Left ventricle myocardium superior (tissue), 1 donor: ENCODE data around the gene TMEM54. TPM values are rescaled to one million over a fixed set of nuclear protein-coding genes. Genes with fewer than 3 reads are reported as not detected.

Experiments
- ATAC-seq: fragments of 200-7000 bp; cut with Tn5 transposase; one replicate; pipeline ENCODE4 v1.9.1; 2020; ENCODE audit warnings: mild to moderate bottlenecking, moderate library complexity
- DNase-seq: peaks from one replicate; pipeline ENCODE4 v3.0.0-alpha.2; 2020
- intact Hi-C: fragments of 100-400 bp; cut with micrococcal nuclease; formaldehyde crosslinking; loops from one replicate; pipeline ENCODE4 v1.11.0; 2022
- total RNA-seq: library from RNA; stranded (reverse); fragmentation: NEBNext Ultra II Directional; extraction: Animal tissue kit (Norgen Biotek cat#: 25700); gene quantifications from one replicate; pipeline ENCODE4 v1.2.1, GENCODE V29; 2021
- donor health status: DM: no; HTN: yes; CAD: no; lungs with severe emphysema.

Gene TMEM54
- total RNA-seq, 1 donor from 2014 or later, result 6.7 TPM

DNA sequence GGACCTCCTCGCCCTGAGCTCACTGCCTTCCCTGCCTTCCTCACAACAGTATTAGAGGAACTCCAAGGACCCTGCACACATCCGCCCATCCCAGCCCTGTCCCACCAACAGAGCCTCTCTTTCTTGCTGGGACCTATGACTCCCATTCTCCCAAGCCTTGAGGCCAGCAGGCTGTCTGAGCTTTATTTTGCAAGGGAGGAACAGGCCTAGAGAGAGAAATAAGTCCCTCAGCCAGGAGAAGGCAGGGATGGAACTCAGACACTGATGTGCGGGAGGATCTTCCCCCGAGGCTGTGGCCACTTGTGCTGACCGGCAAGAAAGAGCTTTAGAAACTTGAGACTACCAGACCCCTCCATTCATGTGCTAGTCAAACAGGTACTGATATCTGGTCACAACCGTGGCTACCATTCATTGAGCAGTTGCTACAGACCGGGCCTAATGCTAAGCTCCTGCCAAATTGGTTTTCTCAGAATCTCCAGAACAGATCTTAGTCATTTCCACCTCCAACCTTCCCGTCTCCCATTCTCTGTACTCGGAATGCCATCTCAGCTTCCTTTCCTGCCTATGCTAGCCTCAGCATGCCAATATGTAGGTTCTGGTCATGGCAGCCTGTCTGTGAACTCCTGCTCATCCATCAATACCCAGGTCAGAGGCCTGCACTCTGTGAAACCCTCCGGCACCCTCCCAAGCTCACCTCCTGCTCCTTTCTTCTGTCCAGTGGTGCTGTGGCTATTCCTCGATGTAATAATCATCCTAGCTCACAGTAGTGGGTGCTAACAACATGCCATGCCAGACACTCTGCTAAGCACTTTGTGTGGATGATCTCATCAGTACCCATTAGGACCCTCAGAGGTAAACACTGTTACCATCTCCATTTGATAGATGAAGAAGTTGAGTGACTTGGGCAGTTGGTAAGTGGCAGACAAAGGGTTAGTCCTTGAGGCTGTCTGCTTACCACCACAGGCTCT lies 3.8 kb downstream of the TMEM54 start:
- intact Hi-C loops, result no loop called here
- no peak for ATAC-seq
- no peak for DNase-seq

DNA sequence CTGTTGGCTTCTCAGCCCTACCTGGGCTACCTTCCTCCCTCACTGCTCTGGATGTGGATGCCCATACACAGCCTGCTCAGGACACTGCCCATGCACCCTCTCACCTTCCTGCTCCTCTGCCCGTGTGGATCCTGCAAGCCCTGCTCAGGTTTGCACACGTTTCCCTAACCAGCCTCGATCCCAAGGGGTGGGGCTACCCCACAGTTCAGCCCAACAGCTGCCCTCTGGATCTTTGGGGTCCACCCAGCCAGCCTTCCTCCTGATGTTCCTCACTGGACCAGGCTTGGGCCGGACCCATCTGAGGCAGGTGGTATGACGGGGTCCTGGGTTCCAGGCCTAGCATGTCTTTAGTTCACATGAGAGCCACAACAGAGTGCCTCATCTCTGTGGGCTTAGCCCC lies 4.7 kb downstream of the TMEM54 start:
- ATAC-seq, result no peak
- no peak for DNase-seq
- intact Hi-C loops, result no loop called here

DNA sequence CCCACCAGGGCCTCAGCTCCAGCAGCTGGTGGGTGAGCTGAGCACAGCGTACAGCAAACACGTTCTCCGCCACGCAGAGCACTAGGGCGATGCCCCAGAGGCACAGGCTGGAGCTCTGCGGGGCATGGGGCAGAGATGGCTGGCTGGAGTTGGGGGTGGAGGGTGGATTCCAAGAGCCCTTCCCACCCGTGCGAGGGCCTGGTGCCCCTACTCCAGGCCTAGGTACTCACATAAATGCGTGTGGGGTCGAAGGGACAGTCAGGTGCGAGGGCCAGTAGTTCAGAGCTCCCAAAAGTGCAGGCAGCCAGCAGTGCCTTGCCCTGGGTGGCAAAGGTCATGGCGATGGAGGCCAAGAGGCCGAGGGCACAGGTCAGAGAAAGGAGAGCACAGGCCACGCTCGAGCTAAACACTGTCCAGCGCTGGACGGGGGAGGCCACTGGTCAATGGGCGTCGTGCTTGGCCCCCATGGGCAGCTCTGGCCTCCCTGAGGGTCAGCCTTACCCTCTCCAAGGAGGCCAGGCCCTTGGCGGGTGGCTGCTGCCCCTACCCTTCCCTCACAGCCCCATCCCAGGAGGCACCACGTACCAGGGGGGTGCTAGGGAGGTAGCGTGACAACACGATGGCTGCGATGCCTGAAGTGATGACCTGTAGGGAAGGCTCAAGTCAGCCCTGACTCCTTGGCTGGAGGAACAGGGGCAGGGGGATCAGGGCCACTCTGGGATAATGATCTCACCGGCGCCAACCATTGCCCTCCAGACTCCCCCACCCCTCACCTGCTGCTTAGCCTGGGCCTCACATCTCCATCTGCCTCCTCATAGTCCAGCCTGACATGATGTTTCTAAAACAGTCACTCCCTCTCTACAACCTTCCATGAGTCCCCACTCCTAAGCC lies 5.6 kb downstream of the TMEM54 start:
- DNase-seq (no peak), ATAC-seq (no peak)
- intact Hi-C loops, result no loop called here

GRCh38 chr1:32894681-32895080 lies 6.5 kb downstream of the TMEM54 start:
- ATAC-seq, result no peak
- intact Hi-C loops, result no loop called here
- DNase-seq, result no peak

DNA sequence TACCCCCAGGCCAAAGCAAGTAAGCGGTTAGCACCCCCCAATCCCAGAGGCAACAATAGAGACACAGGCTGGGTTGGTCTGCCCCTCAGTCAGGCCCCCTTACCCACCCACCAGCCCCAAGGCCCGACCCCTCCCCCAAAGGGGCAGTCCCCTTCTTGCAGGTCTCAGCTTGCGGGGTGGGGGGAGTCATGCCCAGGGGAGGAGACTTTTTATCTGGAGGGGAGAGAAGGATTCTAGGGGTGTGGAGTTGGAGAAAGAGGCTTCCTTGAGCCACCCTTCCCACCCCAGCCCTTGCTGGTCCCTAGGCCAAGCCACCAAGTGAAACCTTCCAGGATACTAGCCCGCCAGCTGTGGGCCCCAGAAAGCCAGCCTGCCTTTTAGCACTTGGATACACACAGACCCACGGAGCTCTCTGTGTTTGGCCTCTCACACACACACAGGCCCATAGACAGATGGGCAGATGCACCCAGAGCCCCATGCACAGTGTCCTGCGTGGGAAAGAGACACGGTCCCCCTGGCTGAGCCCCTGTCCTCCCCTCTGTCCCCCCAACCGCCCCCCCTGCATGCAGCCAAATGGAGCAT lies 7.1 kb downstream of the TMEM54 start:
- no peak for ATAC-seq
- intact Hi-C loops, result no loop called here
- no peak for DNase-seq

DNA sequence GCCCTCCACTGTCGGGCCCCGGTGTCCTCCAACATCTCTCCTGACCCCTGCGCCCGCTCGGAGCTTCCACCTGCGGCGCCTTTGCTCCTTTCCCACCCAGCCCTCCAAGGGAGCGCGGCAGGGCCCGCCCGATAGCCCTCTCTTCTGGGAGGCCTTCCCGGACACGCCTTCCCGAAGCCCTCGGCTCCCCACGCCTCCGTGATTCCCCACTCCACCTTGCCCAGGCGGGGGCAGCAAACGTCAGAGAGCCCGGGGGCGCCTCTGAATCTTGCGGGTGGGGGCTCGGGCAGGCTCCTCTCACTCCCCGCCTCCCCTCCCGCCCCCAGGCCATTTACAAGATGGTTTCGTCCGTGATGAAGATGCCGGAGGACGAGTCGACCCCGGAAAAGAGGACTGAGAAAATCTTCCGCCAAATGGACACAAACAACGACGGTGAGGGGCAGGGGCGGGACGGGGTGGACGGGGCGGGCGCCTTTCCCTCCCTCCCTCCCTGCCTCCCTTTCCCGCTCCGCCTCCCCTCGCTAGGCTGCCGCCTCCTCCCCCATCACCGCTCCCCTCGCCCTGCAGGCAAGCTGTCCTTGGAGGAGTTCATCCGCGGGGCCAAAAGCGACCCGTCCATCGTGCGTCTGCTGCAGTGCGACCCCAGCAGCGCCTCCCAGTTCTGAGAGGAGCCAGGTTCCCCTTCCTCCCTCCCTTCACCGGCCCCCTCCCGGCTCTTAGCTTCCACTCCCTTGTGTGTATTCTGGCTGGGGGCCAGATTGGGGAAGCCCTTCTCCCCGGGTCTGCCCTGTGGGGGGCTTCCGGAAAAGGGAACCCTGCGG lies 7.8 kb downstream of the TMEM54 start:
- DNase-seq (peak; percentile 54), ATAC-seq (peak; percentile 70)
- intact Hi-C loops, result no loop called here

DNA sequence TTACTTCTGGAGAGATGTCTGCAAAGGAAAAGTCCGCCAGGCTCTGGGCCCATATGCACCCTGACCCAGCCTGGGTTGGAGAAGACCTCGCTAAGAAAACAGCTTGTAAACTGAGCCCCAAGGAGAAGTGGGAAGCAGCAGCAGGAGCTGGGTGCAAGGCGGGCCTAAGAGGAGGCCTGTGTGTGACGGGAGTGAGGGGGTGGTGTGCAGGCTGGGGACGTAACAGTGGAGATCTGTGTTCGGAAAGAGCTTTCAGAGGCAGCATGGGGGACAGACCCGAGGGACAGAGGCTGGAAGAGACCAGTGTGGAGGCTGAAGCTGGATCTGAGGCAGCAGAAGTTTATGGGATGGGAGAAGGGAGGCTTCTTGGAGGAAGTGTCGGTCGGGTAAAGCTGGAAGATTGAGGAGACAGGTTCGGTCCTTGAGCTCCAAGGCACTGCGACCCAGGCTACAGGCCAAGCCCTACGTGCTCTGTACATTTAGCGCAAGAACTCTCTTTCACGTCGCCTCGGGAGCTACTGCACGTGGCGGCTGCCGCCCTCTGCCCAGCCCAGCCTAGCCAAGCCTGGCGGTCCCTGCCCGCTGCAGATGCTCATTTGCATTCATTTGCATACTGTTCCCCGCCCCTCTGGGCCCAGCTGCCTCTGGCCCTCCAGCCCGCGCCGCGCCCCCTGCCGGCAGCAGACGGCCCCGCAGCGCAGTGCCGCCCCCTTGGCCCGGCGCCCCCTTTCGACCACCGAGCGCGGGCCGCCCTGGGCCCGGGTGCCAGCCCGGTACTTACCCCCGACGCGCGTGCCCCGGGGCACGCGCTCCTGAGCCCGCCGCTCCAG lies 8.6 kb downstream of the TMEM54 start:
- intact Hi-C loops, result no loop called here
- DNase-seq (no peak), ATAC-seq (peak; percentile 16)

DNA sequence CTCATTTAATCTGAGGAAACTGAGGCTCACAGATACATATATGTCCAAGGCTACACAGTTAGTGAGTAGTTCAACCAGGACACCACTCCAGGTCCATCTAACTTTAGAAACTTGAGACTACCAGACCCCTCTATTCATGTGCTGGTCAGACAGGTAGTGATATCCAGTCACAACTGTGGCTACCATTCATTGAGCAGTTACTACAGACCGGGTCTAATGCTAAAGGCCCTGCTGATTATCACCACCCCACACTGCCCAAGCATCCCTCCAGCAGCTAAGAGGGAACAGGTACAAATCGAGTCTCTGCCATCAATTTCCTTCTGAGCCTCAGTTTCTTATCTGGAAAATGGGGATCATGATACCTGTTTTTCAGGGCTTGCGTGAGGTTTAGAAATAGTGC lies 9.6 kb downstream of the TMEM54 start:
- ATAC-seq (no peak), DNase-seq (no peak)
- intact Hi-C loops, result no loop called here

DNA sequence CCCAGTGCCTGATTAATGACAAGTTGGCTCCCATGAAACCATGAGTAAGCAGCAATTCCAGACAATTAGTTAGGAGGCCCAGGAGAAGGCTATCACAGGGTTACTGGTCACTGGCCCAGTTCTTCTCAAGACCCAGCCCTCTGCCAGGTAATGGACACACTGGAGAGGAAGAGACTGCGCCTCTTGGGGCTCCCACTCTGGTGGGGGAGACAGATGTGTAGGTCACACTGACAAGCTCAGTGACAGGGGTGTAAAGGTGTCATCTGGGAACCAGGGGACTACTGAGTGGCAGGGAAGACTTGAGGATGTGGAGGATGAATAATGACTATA lies 10.0 kb downstream of the TMEM54 start:
- intact Hi-C loops, result no loop called here
- no peak for ATAC-seq
- no peak for DNase-seq

GRCh38 chr1:32890516-32891240 lies 10.5 kb downstream of the TMEM54 start:
- no peak for DNase-seq
- intact Hi-C loops, result no loop called here
- no peak for ATAC-seq

DNA sequence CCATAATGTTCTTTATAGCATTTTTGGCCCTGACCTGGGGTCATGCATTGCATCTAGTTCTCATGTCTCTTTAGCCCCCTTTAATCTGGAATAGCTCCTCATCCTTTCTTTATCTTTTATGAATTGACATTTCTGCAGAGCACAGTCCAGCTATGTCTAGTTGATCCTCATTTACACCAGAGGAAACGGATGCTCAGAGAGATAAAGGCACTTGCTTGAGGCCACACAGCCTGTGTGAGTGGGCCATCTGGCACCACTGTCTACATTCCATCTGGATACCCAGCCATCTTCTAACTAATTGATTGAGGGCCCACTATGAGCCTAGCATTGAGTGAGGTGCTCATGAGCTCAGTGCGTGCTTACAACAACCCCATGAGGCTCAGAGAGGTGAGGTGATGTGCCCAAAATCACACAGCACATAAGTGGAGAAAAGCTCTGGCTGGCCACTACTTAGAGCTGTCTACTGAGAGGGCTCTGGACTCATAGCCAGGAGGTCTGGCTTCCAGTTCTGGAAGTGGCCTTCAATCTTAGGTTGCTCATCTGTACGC lies 11.4 kb downstream of the TMEM54 start:
- ATAC-seq (no peak), DNase-seq (no peak)
- intact Hi-C loops, result no loop called here

DNA sequence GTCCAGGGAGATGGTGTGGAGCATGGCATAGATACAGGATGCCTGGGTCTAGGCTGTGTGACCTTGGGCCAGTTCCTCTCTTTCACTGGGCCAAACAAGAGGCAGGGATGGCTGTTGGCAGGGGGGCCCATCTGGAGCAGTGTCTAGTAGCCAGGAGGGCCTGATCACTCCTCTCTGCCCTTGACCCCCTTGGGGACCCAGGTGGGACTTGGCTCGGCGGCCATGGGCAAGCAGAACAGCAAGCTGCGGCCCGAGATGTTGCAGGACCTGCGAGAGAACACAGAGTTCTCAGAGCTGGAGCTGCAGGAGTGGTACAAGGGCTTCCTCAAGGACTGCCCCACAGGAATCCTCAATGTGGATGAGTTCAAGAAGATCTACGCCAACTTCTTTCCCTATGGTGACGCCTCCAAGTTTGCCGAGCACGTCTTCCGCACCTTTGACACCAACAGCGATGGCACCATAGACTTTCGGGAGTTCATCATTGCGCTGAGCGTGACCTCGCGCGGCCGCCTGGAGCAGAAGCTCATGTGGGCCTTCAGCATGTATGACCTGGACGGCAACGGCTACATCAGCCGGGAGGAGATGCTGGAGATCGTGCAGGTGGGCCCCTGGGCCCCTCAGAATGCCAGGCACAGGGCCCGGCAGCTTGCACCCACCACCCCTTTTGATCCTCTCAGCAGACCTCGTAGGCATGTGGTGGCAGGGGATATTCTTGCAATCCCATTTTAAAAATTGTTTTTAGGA lies 12.3 kb downstream of the TMEM54 start:
- intact Hi-C loops, result no loop called here
- DNase-seq (no peak), ATAC-seq (no peak)

DNA sequence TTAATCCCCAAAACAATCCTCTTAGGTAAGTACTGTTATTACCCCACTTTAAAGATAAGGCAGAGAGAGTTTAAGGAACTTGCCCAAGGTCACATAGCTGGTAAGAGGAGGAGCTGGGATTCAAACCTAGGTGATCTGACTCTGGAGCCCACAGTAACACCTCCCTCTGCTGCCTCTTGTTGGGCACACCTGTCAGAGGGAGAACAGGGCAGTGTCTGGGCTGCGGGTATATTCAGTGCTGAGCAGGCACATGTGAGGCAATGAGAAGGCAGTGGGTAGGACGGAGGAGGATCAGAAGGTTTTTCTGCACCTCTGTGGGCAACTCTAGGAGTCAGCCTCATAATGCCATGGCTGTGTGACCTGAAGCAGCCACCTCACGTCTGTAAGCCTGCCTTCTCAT lies 13.1 kb downstream of the TMEM54 start:
- DNase-seq (no peak), ATAC-seq (no peak)
- intact Hi-C loops, result no loop called here

- ATAC-seq (no peak), DNase-seq (no peak)
- intact Hi-C loops, result no loop called here
Observed at GRCh38 chr1:32887623-32888022, 13.6 kb downstream of the TMEM54 start.

GRCh38 chr1:32886828-32887414 lies 14.3 kb downstream of the TMEM54 start:
- DNase-seq, result no peak
- no peak for ATAC-seq
- intact Hi-C loops, result no loop called here
